HG02973 (cell line): ENCODE results near the gene HDAC4.

Experiments used
- ATAC-seq: cut with Tn5 transposase; IDR thresholded peaks from one replicate; pipeline ENCODE4 v1.9.1; 2021; ENCODE audit warnings: moderate library complexity; ENCODE audit not compliant: unreplicated experiment

The HDAC4 gene

GRCh38 chr2:239148495-239149200 lies 252.2 kb downstream of the HDAC4 start:
- ATAC-seq: no peak

GRCh38 chr2:239147376-239147775 lies 253.4 kb downstream of the HDAC4 start:
- no peak for ATAC-seq

GRCh38 chr2:239146741-239147181 lies 254.1 kb downstream of the HDAC4 start:
- no peak for ATAC-seq

- no peak for ATAC-seq
Measured at GRCh38 chr2:239146011-239146641, 254.7 kb downstream of the HDAC4 start.

- no peak for ATAC-seq
Measured at GRCh38 chr2:239145601-239146000, 255.2 kb downstream of the HDAC4 start.

GRCh38 chr2:239145106-239145505 lies 255.7 kb downstream of the HDAC4 start:
- no peak for ATAC-seq

- ATAC-seq: no peak
Measured at GRCh38 chr2:239144713-239144999, 256.2 kb downstream of the HDAC4 start.

GRCh38 chr2:239143858-239144712 lies 256.7 kb downstream of the HDAC4 start:
- no peak for ATAC-seq

GRCh38 chr2:239142806-239143205 lies 258.0 kb downstream of the HDAC4 start:
- ATAC-seq: no peak

- ATAC-seq: no peak
Measured at GRCh38 chr2:239142296-239142695, 258.5 kb downstream of the HDAC4 start.

GRCh38 chr2:239141021-239141760 lies 259.6 kb downstream of the HDAC4 start:
- no peak for ATAC-seq

GRCh38 chr2:239140346-239141020 lies 260.3 kb downstream of the HDAC4 start:
- no peak for ATAC-seq

- no peak for ATAC-seq
Measured at GRCh38 chr2:239139566-239139965, 261.3 kb downstream of the HDAC4 start.

GRCh38 chr2:239139101-239139500 lies 261.7 kb downstream of the HDAC4 start:
- no peak for ATAC-seq

GRCh38 chr2:239138610-239139009 lies 262.2 kb downstream of the HDAC4 start:
- no peak for ATAC-seq

- no peak for ATAC-seq
Measured at GRCh38 chr2:239137898-239138283, 262.9 kb downstream of the HDAC4 start.

GRCh38 chr2:239137165-239137897 lies 263.5 kb downstream of the HDAC4 start:
- no peak for ATAC-seq

GRCh38 chr2:239136762-239137161 lies 264.1 kb downstream of the HDAC4 start:
- ATAC-seq: no peak

GRCh38 chr2:239136203-239136602 lies 264.6 kb downstream of the HDAC4 start:
- no peak for ATAC-seq

- no peak for ATAC-seq
Measured at GRCh38 chr2:239135531-239135930, 265.3 kb downstream of the HDAC4 start.
